ENCODE measurements around the gene CIBAR2.

DNA sequence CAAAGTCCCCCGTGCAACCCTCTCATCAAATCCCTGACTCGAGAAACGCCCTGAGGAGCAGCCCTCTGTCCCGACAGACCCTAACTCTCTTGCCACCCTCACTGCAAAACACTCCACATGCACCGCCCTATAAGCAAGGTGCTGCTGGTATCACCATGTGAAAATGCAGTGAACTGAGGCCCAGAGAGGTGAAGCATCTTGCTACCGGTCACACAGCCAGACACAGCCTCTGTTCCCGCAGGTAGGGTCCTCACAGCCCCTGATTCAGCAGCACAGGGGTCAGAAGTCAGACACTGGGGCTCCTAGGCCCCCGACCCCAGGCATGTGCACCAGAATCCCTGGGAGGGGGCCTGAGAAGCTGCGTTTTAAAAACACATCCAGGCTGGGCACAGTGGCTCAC is 1.1 kb downstream of the CIBAR2 start:
- TF ChIP-seq, protein P1, sequence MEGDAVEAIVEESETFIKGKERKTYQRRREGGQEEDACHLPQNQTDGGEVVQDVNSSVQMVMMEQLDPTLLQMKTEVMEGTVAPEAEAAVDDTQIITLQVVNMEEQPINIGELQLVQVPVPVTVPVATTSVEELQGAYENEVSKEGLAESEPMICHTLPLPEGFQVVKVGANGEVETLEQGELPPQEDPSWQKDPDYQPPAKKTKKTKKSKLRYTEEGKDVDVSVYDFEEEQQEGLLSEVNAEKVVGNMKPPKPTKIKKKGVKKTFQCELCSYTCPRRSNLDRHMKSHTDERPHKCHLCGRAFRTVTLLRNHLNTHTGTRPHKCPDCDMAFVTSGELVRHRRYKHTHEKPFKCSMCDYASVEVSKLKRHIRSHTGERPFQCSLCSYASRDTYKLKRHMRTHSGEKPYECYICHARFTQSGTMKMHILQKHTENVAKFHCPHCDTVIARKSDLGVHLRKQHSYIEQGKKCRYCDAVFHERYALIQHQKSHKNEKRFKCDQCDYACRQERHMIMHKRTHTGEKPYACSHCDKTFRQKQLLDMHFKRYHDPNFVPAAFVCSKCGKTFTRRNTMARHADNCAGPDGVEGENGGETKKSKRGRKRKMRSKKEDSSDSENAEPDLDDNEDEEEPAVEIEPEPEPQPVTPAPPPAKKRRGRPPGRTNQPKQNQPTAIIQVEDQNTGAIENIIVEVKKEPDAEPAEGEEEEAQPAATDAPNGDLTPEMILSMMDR (IDR thresholded peaks at IDR 0.05; ENCODE audit: low read depth, low read length): no peak
- TF ChIP-seq EZH2phosphoT487 (IDR thresholded peaks at IDR 0.05; ENCODE audit: low read depth): no peak

All from OCI-LY3 (cell line).